Measurements from ENCODE around the gene ILF3. TPM values are rescaled to one million over a fixed set of nuclear protein-coding genes. Genes with fewer than 3 reads are reported as not detected.

Gene ILF3
- total RNA-seq, 1 donor from 2014 or later, result 198 TPM

DNA sequence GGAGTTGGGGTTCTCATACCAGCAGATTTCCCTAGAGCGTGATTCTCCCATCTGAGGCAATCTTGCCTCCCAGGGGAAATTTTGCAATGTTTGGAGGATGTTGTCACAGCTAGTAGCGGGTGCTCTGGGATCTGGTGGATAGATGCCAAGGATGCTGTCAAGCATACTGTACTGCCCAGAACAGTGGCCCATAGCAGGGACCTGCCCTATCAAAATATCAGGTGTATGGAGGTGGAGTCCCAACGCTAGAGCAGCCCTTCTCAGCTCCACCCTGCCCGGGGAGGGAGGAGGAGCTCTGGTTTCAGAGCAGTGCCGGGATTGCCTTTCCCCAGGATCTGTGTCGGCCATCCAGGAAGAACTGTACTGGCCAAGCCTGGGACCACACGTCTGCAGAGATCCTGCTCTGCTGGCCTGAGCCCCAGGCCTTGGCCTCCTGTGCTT lies 36.2 kb downstream of the ILF3 start:
- no peak for ATAC-seq

DNA sequence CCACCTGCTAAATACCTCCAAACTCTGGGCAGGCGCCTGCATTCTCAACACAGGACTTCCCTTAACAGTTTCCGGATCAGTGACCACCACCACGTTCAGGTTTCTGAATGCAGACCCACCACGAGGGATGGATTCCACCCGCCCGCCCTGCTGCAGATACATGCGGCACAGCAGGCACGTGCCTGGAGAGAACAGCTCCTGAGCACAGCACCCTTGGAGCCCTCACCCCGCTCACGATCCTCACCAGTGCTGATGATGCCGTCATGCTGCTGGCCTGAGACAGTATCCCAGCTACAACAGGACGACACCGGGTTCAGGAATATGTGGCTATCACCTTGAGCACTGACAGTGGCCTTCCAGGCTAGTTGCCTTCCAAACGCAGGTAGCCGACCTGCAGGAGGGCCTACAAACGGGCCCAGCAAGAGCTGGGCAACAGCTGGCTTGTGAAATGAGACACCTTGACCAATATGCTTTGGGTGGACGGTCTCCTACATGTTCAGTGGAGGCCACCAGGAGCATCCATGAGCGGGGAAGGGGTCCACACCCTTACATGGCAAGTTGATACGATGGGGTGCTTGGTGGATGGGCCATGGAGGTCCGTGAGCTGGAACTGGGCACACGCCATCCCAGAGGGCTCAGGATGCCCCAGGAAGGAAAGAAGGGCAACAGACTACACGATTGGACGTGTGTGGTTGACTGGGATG lies 37.2 kb downstream of the ILF3 start:
- intact Hi-C loops (cut with DNase I), result no loop called here
- ATAC-seq, result no peak
- DNase-seq (ENCODE audit: low spot score), result no peak

More for the DNA sequence above, 36.2 kb downstream of the ILF3 start:
- intact Hi-C loops (cut with DNase I), result no loop called here
- no peak for DNase-seq (ENCODE audit: low spot score)

DNA sequence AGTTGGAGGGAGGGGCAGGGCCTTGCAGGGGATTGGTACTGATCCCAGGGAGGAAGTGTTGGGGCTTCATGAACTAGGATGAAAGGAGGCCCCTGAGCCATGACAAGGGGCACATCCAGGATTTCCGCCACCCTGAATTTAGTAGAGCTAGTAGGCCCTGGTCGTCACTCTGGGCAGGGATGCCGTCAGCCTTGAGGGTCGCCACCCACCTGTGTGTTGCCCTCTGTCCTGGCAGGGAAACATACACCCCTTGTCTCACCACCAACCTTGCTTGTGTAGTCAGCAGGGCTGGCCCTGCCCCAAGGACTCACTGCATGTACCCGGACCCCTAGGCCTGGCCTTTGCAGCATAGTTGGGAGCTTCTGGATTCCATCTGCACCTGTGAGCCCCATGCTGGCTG lies 37.7 kb downstream of the ILF3 start:
- ATAC-seq, result no peak
- no peak for DNase-seq (ENCODE audit: low spot score)
- intact Hi-C loops (cut with DNase I), result no loop called here

- ATAC-seq (no peak), DNase-seq (ENCODE audit: low spot score) (no peak)
- intact Hi-C loops (cut with DNase I), result no loop called here
These were observed 38.6 kb downstream of the ILF3 start for GRCh38 chr19:10692673-10693264.

- intact Hi-C loops (cut with DNase I), result no loop called here
- no peak for DNase-seq (ENCODE audit: low spot score)
- no peak for ATAC-seq
These were observed 40.7 kb downstream of the ILF3 start for GRCh38 chr19:10694706-10695307.

GRCh38 chr19:10695401-10696398 lies 41.6 kb downstream of the ILF3 start:
- intact Hi-C loops (cut with DNase I), result no loop called here
- peak; percentile 99 for ATAC-seq
- peak; percentile 94 for DNase-seq (ENCODE audit: low spot score)

- intact Hi-C loops (cut with DNase I), result no loop called here
- ATAC-seq (no peak), DNase-seq (ENCODE audit: low spot score) (peak; percentile 73)
These were observed 45.6 kb downstream of the ILF3 start for GRCh38 chr19:10699650-10700335.

DNA sequence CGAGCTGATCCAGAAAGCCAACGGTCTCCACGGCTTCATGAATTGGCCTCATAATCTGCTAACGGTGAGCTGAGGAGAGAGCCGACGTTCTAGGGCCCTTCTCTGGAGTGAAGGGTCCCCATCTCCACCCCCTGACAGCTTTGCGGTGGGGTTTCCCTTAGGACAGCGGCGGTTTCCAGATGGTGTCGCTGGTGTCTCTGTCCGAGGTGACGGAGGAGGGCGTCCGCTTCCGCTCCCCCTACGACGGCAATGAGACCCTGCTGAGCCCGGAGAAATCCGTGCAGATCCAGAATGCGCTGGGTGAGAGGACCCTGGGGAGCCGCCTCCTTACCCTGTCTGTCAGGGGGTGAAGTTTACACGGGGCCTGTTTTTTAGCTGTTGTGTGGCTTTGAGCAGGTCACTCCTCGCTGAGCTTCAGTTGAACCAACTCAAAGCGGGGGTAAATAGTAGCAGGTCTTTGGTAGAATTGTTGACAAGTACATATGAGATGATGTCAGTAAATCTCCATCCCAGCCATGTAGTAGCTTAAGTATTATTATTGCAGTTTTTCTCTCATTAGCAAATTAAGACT lies 47.9 kb downstream of the ILF3 start:
- intact Hi-C loops (cut with DNase I), result no loop called here
- no peak for DNase-seq (ENCODE audit: low spot score)
- ATAC-seq, result peak; percentile 17

DNA sequence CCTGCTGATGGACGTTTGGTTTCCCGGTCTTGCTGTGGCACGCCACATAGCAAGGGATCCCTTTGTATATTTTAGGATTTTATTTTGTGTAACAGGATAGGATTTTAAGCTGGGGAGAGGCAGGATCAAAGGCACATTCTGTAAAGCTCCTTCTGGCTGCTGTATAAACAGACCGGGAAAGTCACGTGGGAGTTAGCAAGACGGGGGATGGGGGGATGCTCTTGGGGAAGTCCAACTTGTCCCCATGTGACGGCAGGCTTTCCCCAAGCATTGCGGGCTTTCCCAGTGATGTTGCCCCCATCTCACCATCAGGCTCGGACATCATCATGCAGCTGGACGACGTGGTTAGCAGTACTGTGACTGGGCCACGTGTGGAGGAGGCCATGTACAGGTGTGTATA lies 52.8 kb downstream of the ILF3 start:
- DNase-seq (ENCODE audit: low spot score) (no peak), ATAC-seq (no peak)
- intact Hi-C loops (cut with DNase I), result no loop called here

GRCh38 chr19:10707440-10707839 lies 53.3 kb downstream of the ILF3 start:
- intact Hi-C loops (cut with DNase I), result no loop called here
- DNase-seq (ENCODE audit: low spot score) (no peak), ATAC-seq (no peak)

GRCh38 chr19:10708291-10708690 lies 54.1 kb downstream of the ILF3 start:
- intact Hi-C loops (cut with DNase I), result no loop called here
- DNase-seq (ENCODE audit: low spot score), result no peak
- ATAC-seq, result no peak

- no peak for DNase-seq (ENCODE audit: low spot score)
- intact Hi-C loops (cut with DNase I), result no loop called here
- ATAC-seq, result no peak
These were observed 57.9 kb downstream of the ILF3 start for GRCh38 chr19:10712045-10712444.

DNA sequence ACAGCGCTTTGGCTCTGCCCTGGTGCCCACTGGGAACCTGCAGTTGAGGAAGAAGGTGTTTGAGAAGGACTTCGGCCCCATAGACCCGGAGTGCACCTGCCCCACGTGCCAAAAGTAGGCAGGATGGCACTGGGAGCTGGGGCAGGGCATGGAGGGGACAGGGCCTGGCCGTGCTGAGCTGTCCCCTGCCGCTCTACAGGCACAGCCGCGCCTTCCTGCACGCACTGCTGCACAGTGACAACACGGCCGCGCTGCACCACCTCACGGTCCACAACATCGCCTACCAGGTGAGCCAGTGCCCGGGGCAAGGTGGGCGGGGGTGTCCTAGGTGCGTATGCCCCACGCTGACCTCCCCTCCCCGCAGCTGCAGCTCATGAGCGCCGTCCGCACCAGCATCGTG lies 58.6 kb downstream of the ILF3 start:
- ATAC-seq (no peak), DNase-seq (ENCODE audit: low spot score) (no peak)
- intact Hi-C loops (cut with DNase I), result no loop called here

DNA sequence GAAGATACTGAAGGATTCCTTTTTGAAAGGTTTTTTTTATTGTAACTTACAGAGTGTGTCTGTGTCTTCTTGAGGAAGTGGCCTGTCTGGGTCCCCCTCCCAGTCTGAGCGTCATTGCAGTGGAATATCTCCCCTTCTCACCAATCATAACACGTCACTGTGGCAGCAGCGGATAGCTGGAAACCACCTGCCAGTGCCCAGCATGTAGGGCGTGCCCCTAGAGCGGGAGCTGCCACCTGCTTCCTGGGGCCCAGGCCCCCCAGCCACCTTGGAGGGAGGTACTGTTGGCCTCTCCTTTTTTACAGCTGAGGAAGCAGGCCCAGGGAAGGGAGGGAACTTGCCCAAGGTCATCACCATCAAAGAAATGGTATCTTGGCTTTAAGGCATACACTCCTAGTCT lies 59.2 kb downstream of the ILF3 start:
- intact Hi-C loops (cut with DNase I), result no loop called here
- no peak for DNase-seq (ENCODE audit: low spot score)
- no peak for ATAC-seq

DNA sequence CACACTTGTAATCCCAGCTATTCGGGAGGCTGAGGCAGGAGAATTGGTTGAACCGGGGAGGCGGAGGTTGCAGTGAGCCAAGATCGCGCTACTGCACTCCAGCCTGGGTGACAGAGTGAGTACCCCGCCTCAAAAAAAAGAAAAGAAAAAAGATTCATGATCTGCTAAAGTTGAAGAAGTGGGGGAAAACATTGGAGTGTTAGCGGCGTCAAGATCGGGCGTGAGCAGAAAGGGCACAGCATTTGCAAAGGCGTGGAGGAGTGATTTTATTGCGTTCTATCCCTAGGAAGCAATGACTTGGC lies 62.9 kb downstream of the ILF3 start:
- DNase-seq (ENCODE audit: low spot score) (no peak), ATAC-seq (no peak)
- intact Hi-C loops (cut with DNase I), result no loop called here

GRCh38 chr19:10717356-10718204 lies 63.4 kb downstream of the ILF3 start, which contains the start of gene DNM2:
Gene DNM2 (plus strand): TSS chr19:10718079. CDS start chr19:10718243, 164 bp downstream.
- peak; percentile 96 for ATAC-seq
- intact Hi-C loops (cut with DNase I), result no loop called here
- DNase-seq (ENCODE audit: low spot score), result peak; percentile 98
